NCI-H187 treated with DMSO at 0.1 percent for 48 hours (cell line): Measurements from ENCODE around the gene MACROD2.

Experiments
- DNase-seq: peaks from one replicate; lab custom pipeline; 2025; lab: John Stamatoyannopoulos, UW

Gene MACROD2

DNA sequence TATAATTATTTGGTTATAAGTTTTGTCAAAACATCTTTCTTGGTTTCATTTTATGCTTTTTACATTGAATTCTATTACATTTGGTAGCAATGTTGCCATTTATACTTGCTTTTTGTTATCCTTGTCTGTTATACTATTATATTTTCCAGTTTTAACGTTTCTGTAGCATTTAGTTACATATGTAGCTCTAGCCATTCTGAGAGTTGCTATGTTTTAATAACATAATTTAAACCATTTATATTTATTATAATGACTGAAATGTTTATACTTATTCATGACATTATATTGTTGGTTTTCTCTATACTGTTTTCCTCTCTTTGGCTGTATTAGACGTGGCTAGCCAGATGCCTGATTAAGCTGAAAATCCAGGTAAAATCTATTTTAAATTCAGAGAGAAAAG lies 594.1 kb downstream of the MACROD2 start:
- no peak for DNase-seq

DNA sequence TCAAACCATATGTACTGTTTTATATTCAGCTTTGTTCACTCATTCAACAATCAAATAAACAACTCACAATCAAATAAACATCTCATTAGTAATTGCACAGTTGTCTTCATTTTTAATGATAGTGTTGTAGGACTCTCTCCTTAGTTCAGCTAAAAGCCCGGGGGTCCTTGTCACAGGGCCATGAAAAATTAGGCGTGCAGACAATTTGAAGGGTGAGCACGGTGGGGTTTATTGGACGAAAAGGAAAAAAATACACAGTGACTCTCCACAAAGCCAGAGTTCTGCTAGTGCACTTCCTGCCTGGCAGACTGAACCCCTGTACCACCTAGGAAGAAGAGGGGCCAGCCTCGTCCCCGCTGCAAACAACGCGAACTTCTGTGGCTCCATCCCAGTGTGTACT lies 599.7 kb downstream of the MACROD2 start:
- no peak for DNase-seq

DNA sequence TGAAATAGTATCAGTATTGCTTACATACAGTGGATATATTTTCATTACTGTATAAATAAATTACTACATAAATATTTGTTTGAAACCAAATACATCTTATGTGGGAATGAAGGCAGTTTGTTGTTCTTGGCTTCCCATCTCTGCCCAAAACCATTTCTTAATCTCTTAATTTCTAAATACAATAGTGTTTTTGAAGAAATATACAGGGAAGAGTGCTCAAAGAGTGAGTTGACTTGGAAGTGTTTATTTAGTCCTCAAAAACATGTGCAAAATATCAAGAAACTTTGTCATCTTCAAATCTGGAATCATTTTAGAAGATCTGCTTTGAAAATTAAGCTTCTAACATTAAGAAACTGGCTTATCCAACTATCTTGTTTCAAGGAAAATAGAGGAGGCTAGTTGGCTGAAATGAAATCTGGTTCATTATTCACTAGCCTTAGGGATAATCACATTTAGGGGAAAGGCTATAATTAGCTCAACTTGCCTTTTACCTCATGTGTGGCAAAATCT lies 601.9 kb downstream of the MACROD2 start:
- DNase-seq = no peak

DNA sequence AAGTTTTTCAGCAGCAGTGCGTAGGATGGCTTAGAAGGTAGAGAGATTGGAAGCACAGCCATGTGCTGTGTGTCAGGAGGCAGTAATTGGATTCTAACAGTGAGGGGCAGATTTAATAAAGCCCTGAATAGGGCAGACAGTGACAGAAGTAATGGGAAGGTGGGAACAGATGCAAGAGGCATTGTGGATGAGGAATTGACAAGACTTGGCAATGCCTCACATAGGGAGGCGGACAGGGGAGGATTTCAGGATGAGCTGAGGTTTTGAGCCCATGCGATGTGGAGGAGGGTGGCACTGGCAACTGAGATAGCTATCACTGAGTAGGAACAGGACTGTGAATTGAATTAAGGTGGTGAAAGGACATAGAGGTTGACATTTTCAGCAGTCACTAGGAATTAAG lies 604.3 kb downstream of the MACROD2 start:
- no peak for DNase-seq

DNA sequence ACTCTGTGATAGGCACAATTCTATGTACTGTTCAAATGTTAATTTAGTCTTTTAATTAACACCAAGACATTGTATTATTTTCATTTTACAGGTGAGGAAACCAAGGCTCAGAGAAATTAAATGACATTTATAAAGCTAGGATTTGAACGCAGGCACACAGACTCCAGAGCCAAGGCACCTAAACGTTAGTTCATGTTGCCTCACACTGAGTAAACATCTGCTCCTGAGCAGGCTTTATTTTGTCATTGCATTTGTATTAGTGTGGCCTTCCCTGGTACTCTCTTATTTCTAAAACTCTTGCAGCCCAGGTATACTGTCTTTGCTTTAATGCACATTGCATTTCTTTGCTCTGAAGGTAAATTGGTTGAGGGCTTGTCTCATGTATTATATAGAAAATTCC lies 605.2 kb downstream of the MACROD2 start:
- DNase-seq = no peak

DNA sequence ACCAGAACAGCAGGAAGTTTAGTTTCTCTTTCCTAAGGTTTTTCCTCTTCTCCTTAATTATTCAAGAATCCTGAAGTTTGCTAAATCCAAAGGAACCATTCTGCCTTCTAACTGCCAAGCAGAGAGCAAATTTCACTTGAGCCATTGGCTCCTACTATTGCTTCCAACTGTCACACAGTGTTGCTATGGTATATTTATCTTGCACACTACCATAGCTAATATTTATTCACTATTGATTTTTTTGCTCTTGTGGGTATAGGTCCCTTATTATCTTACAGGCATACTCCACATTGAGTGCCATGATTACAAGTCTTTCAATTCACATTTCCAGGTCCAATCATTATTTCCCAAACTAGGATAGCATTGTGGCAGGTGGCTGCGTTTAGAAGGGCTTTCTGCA lies 608.8 kb downstream of the MACROD2 start:
- no peak for DNase-seq

DNA sequence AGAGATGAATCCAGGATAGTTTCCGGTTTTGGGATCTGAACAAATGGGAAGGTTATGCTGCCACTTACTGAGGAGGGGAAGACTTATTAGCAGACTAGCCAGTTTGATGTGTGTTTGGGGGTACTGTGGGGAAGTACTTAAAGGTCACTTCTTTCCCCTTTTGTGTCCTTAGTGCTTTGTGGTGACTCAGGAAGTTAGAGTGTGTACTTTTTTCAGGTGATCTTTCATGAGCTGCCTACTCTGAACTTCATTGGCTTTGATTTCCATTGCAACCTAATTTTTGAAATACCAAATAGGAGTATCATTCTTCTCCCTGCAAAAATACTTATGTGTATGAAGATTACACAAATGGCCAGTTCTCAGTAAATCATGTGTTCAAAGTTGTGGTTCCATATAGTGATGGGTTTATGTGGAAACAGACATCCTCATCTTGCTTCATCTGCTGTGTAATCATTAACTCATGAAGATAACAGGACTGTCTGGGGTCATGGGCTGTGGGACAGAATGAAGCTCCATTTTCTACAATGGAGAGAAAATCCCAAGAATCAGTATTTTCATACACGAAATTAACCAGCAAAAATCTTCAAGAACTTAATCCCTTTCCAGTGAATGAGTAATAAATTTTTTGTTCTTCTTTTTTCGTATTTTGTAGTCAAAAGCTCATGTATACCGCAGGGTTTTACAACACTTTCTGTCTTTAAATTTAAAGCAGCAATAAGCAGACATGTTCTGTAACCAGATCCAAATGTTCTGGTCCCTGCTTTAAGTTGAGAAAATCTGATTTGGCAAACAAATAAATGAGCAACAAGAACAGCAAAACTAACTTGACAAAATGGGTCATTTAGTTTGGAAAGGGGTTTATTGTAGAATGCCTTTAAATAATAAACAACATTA lies 614.3 kb downstream of the MACROD2 start:
- DNase-seq = no peak

DNA sequence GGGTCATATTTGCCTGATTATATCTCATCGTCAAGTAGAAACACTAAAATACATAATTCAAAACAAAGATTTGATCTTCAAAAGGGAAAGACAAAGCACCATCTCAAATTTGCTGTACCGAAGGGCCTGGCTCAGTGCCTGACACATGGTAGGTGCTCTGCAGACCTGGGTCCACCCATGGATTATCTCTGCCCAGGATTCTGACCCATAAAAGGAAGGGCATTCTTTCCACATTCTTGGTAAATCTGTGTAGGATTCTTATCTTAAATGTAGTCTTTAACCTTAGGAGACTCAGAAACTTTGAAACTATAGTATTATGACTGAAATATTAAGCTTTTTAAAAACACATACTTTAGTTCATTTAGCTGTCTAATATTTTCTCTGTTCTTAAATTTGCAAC lies 616.2 kb downstream of the MACROD2 start:
- no peak for DNase-seq

DNA sequence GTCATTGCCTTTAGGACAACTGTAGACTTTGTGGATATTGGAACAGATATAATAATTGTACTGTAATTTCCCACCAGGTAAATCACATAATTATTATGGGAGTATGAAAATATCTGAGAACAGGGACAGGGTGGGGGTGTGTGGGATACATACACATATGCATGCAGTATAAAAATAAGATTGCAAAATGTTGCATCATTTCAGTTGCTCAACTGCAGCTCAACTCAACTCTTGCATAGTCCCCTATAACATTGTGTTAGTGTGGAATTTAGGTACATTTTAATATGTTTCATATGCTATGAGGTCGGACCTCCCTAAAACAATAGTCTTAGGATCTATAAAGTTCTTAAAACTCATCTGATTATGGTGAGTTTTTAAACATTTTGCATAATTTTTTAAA lies 617.1 kb downstream of the MACROD2 start:
- no peak for DNase-seq

DNA sequence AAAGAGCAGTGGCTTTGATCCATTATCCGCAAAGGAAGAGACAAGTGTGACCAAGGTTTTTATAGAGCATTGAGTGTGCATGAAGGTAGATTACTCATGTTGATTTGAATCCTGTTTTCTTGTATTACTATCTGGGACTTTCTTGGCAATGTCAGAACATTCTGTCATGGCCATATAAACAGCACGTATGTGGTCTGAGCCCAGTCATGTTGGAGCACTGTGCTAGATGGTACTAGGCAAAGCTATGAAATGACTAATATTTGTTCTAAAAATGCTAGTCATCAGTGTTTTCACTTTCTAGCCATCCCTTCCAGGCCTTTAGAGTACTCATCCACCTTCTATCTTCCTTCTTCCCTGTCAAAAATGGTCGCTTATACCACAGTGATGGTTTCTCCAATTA lies 620.7 kb downstream of the MACROD2 start:
- no peak for DNase-seq

DNA sequence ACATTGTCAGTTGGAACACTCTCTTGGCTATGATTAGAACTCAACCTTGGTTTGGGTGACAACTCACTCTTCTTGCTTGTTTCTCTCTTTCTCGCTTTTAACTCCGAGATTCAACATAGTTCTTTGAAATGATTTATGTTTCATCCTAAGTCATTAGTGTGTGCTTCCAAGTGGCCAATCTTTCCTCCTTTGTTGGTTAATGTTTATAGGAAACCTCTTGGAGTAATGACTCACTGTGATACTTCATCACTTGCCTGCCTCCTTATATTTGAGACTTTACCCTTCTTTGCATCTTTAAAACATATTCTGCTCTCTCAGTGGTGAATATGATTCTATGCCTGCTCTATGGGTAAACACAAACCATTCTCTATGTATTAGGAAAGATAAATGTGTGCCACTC lies 621.8 kb downstream of the MACROD2 start:
- no peak for DNase-seq

DNA sequence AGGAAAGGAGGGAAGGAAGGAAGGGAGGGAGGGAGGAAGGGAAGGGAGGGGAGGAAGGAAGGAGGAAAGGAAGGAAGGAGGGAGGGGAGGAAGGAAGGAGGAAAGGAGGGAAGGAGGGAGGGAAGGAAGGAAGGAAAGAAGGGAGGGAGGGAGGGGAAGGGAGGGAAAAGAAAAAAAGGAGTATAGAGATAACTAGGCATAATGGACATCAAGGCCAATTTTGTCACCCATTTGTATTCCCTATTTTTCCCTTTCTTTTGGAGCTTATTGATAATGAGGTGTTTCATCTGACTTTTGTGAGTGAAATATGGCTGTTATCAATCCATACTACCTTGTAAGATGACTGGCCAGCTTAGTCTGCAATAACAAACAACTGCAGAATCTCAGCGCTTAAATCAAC lies 624.1 kb downstream of the MACROD2 start:
- no peak for DNase-seq

DNA sequence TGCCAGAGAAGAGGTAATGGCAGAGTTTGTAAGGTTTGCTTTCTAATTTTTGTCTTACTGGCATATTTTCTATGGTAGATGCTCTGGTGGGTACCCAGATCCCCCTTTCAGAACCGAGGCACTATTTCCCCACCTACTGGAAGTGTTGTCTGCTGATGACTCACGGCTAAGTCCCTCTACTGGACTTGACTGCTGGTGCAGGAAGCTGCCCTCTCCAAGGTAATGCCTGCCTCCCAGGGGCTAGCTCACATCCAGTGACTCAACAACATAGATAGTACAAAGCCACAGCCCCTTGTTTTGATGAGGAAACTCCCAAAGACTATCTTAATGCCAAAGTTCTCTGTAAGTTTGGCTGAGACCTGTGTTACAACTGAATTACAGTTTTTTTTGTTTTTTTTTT lies 627.5 kb downstream of the MACROD2 start:
- no peak for DNase-seq

DNA sequence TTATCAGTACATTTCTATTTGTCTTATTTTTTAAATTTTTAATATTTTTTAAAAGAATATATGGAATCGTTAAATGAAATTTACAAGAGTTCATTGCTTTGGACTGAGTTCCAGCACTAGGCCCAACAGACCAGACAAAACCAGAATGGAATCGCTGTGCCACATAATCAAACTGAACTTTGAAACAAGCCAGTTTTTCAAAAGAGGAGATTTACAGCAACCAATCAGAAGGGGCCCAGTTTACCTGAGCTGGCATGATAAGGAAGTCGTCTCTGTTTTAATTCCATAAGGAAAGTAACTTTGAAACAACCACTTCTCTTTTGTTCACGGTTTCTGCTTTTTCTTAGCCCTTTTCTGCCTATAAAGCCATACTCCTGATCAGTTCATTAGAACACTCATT lies 635.7 kb downstream of the MACROD2 start:
- no peak for DNase-seq

DNA sequence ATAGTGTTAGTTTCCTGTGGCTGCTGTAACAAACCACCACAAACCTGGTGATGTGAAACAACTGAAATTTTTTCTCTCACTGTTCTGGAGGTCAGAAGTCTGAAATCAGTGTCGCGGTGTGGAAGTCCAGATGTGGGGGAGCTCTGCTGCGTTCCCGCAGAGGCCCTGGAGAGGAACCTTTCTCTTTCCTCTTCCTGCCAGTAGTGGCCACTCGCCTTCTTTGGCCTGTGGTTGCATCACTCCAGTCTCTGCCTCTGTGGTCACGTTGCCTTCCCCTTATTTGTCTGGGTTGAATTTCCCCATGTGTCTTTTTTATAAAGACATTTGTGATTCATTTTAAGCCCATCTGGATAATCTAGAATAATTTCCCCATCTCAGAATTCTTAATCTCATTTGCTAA lies 637.6 kb downstream of the MACROD2 start:
- no peak for DNase-seq

DNA sequence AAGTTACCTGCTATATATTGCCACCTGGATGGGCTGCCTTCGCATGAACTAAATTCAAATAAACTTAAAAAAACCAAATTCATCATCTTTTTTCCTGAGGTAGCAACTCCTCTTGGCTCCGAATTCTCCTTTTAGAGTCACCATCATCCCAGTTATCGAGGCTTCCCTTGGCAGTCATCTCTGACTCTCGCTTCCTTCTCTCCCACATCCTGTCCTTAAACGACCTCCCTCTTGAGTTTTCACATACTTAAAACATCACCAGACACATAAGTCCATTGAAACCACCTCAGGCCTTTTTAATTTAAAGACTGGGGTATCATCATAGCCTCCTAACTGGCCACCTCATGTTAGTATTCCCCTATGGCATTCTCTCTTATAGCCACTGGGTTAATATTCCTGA lies 638.2 kb downstream of the MACROD2 start:
- no peak for DNase-seq

DNA sequence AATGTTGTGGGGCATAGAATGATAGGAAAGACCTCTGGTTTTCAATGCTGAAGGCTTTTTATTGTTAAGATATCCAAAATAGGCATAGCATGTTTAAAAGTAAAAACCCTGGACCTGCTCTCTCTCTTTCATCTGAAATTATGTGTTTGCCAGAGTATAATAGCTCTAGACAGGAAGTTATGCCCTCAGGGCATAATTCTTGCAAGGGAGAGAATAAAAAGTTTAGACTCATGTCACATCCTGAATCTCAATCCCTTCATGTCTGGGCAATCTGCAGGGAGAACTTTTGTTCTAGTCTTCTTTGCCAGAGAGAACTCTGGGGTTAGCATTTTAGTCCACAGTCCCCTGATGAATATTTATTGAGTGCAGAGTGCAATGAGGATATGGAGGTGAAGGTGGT lies 639.3 kb downstream of the MACROD2 start:
- DNase-seq = no peak

DNA sequence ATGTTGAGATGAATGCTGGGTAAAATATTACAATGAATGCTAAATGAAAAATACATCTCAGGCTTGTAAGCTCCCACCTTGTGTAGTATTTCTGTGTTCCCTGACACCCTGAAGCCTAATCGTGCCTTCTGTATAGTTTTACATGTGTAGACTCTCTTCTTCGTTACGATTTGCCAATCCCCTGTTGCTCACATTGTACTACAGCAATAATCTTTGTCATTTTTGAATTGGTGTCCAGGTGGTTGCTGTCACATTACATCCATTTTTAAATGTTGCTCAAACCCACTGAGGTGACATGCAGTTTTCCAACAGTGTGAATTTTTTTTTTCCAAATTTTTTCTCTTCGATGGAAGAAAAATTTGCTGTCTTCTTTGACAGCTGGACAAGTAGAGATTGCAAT lies 642.1 kb downstream of the MACROD2 start:
- no peak for DNase-seq

DNA sequence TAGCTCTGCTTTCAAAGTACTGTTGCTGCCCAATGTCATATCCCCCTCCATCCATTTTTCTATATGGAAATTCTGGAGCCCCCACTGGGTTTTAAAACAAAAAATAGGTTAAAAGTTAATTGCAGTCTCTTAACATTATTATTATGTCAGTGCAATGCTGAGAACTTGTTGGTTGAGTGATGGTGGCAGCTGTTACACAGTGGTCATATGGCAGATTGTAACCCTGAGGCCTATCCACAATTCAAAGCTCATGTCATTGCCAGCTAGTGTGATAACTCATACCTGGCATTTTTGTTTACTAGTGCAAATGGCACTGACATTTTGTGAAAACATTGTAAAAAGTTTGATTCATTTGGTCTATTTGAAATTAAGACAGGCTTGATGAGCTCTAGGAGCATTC lies 647.8 kb downstream of the MACROD2 start:
- no peak for DNase-seq

DNA sequence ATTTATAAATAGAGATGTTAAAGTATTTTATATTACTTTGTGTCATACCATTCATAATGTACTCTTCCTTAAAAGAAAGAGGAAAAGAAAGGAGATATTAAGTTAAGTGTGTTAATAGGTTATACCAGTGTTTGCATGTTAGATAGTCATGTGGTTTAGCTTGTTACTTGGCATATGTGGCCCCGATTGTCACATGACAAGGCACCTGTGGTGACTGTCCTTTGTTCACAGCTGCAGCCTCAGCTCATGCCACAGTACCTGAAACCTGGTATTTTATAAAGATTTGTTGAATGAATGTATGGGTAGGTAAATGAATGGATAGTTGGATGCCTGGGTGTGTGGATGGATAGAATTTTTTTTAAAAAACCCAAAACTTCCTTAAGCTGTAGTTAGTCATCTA lies 648.2 kb downstream of the MACROD2 start:
- DNase-seq = no peak

DNA sequence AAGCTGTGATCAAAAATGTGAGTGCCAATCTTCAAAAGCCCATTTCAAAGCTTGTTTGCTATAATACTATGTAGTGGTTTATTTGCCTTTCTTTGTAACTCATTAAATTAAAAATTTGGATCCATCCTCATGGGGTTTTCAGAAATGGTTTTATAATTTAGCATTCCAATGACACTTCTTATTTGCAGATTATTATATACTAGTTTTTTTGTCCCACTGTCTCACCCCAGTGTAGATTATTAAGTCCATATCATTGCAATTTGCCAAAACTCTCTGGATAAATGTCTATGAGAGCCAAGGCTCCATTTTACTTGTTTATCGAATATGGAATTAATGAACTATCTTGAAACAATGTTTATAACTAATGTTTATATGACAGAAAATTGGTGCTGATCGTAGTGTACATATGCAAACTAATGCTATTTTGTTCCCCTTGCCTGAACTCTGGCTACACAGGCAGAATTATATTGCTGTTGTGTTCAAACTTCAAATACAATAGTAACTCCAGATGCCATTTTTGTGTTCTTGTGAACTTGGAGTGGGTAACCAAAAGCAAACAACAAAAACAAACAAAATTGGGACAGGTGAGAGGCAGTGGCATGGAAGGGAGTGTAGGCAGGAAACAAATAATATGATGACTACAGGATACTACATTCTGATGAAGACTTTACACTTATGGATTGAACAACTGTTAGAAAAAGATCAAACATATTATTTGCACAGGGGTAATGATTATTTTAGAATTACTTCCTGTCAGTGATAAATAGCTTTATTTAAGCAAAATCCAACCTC lies 649.2 kb downstream of the MACROD2 start:
- no peak for DNase-seq

DNA sequence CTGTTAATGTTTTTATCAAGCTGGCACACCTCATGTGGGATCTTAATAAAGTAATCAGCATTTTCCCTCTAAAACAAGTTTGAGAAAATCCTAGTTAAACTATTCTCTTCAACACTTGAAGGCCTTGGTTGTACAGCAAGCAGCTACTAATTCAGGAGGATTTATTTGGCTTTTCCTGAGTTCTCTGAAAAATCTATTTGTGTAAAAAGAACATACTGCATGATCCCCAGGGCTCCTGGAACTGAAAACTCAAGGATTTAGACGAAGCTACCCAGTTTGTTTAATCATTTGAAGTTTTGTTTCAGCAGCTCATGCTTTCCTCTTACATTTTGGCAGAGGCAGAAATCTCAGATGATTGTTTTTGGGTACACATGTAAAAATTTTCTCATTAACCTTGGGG lies 651.7 kb downstream of the MACROD2 start:
- no peak for DNase-seq

DNA sequence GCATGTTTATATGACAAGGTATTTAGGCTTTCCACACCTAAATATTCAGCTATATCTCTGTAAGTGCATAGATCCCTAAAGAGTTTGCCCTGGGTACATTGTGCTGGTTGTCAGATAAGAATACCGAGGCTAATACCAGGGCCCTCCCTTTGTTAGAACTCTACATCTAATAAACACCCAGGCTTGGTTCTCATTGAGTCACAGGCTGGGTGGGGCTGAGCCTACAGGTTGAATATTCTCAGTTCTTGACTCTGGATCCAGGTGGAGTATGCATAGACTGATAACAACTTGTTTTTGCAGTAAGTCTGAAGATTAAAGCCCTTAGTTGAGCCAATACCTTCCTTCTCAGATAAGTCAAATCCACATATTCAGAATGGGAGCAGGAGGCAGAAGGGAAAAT lies 654.3 kb downstream of the MACROD2 start:
- DNase-seq = no peak
